ENCODE data around the gene CCDC27. TPM values are rescaled to one million over a fixed set of nuclear protein-coding genes. Genes with fewer than 3 reads are reported as not detected.

CCDC27 gene
- total and polyA plus RNA-seq, 7 donors, result not detected

DNA sequence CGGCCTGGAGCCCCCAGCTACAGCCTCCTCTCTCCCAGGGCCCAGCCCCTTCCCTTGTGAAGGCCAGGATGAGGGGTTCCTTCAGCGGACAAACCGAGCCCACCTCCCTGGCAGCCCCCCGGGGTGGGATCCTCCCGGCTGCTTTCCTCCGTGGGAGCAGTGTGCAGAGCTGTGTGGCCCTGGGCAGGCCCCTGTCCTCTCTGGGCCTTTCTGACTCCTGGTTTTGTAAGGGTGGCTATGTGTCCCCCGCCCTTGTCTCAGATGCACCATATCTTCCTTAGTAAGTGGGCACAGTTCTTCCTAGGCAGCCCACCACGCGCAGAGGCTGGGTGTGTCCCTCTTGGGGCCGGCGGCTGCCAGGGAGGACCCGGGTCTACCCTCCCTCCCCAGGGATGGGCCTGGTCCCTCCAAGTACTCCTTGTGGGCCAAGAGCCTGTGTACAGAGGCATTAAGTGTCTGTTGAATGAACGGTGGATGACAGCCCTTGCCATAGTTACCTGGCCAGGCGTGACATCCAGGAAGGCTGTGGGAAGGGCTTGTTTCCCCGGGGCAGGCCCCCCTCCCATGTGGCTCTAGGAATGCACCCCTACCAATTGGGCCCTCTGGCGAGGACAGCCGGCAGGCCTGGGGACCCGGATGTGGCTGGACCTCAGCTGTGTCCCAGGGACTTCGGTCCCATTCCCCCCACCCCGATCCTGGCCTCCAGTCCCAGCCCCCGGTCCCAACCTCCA is 24.1 kb downstream of the CCDC27 start:
- Histone ChIP-seq H3K4me3 (no peak overlapping the region), H3K9me3 (no peaks in the 10 kb centered on the region), H3K27ac (no peak overlapping the region), H3K4me1 (peaks cover 0 to 33% (median 27%) of the 10 kb centered on the region in 4 donors), H3K36me3 (peaks cover 9 to 33% (median 24%) of the 10 kb centered on the region in 4 donors), H3K27me3 (no peaks in the 10 kb centered on the region)
- intact Hi-C loops (cut with DNase I), result no loop called here
- TF ChIP-seq EP300 (IDR thresholded peaks at IDR 0.05) (no peak), POLR2AphosphoS5 (IDR thresholded peaks at IDR 0.05) (no peak), POLR2A (IDR thresholded peaks at IDR 0.05) (no peak)
- TF ChIP-seq, protein P1, sequence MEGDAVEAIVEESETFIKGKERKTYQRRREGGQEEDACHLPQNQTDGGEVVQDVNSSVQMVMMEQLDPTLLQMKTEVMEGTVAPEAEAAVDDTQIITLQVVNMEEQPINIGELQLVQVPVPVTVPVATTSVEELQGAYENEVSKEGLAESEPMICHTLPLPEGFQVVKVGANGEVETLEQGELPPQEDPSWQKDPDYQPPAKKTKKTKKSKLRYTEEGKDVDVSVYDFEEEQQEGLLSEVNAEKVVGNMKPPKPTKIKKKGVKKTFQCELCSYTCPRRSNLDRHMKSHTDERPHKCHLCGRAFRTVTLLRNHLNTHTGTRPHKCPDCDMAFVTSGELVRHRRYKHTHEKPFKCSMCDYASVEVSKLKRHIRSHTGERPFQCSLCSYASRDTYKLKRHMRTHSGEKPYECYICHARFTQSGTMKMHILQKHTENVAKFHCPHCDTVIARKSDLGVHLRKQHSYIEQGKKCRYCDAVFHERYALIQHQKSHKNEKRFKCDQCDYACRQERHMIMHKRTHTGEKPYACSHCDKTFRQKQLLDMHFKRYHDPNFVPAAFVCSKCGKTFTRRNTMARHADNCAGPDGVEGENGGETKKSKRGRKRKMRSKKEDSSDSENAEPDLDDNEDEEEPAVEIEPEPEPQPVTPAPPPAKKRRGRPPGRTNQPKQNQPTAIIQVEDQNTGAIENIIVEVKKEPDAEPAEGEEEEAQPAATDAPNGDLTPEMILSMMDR (IDR thresholded peaks at IDR 0.05), result no peak
- no peak for DNase-seq
- 60 to 78% methylated on average over 21 of the region's 21 CpGs for WGBS, 2 donors

DNA sequence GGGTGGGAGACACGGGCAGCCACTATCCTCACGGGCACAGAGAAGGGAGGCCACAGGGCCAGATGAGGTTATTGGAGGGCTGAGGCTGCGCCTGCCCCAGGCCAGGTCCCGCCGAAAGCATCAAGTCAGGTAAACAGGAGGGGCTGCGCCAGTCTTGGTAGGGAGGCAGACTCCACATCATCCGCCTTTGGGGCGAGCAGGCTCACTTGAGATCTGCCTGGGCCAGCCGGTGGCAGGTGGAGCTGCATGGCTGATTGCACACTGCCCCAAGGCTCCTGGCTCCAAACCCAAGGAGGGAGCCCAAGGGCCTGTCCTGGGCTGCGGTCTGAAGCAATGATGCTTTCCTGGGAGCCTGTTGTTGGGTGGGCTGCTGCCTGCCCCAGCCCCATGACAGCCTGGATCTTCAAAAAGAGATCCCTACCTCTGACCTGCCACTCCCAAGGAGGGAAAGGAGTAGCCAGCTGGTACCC is 24.9 kb downstream of the CCDC27 start:
- H3K4me1 ChIP-seq, result peaks cover 0 to 26% (median 20%) of the 10 kb centered on the region in 4 donors
- H3K36me3 ChIP-seq, result peaks cover 14 to 40% (median 31%) of the 10 kb centered on the region in 4 donors
- no peak overlapping the region for H3K4me3 ChIP-seq
- intact Hi-C loops (cut with DNase I), result no loop called here
- TF ChIP-seq EP300 (IDR thresholded peaks at IDR 0.05), result no peak
- TF ChIP-seq, protein P1 (IDR thresholded peaks at IDR 0.05), result no peak
- TF ChIP-seq POLR2AphosphoS5 (IDR thresholded peaks at IDR 0.05), result no peak
- H3K27ac ChIP-seq, result no peak overlapping the region
- WGBS, 2 donors, result 83 to 89% methylated on average over 10 of the region's 10 CpGs
- no peaks in the 10 kb centered on the region for H3K27me3 ChIP-seq
- no peaks in the 10 kb centered on the region for H3K9me3 ChIP-seq
- DNase-seq, result no peak

DNA sequence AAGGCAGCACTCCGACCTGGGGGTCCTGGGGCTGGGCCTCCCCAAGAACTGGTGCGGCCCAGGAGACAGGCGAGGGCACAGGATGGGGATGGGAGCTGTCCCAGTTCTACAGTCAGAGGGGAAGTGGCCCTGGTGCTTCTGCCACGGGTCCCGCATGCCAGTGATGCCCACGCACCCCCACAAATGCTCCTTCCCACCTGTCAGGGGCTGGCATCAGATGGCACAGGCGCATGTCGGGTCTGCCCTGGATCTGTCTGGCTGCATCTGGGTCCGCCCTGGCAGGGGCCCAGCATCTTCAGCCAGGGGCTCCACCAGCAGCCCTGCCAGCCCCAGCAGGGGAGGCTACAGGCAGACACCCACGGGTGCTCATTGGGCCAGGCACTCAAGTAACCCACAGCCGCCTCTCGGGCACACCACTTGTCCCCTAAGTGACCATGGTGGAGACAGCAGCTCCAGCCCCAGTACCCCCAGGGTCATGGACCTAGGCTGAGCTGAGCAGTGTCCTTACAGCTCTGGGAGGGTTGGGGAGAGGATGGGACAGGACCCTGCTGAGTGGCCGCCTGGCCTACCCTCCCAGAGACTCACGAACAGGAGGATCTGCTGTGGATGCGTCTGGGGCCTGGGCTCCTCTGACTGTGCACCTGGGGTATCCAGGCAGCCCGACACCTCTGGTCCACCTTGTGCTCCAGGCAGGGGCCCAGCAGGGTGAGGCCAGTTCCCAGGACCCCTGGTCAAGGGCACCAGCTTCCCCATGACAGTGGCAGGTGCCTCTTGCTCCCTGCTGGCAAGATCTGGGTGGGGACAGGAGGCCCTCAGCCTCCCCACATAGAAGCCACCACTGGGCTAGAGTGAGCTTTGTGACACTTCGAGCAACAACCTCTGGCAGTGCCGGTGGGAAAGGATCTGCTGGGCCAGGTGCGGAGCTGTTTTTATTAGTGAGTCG is 25.7 kb downstream of the CCDC27 start:
- no peak for TF ChIP-seq POLR2A (IDR thresholded peaks at IDR 0.05)
- TF ChIP-seq POLR2AphosphoS5 (IDR thresholded peaks at IDR 0.05), result no peak
- no peak for TF ChIP-seq EP300 (IDR thresholded peaks at IDR 0.05)
- TF ChIP-seq, protein P1 (IDR thresholded peaks at IDR 0.05), result no peak
- no peak overlapping the region for H3K27ac ChIP-seq
- H3K36me3 ChIP-seq, result peaks cover 14 to 48% (median 39%) of the 10 kb centered on the region in 4 donors
- no peaks in the 10 kb centered on the region for H3K9me3 ChIP-seq
- no peaks in the 10 kb centered on the region for H3K27me3 ChIP-seq
- peaks cover 0 to 20% (median 16%) of the 10 kb centered on the region in 4 donors for H3K4me1 ChIP-seq
- no peak for DNase-seq
- WGBS, 2 donors, result 89% methylated on average over 20 of the region's 20 CpGs
- intact Hi-C loops (cut with DNase I), result no loop called here
- H3K4me3 ChIP-seq, result no peak overlapping the region

DNA sequence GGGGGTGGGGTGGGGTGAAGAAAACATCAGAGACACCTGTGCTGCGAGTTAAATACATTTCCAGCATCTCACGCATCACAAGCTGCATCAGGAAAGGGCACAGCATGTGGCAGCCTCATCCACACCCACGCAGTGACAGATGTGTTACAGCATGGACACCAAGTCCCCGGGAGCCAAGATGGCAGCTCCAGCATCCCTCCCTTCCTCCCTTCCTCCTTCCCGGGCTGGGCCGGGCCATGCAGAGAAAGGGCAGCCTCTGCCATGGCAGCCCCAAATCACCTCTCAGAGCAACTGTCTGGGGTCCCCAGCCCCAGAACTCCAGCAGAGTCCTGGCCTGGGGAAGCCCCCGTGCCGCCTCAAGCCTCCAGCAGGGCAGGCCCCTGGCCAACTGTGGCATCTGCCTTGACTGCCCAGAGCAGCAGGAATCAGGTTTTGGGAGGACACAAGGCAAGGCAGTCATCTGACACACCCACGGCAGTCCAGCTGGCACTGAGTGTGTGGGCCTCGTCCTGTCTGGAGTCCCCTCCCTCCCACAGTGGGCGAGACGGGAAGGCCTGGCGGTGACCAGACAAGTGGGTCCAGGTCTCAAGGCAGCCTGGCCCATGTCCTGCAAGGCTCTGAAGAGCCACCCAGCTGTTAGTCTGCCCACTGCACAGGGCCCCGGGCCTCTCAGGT is 26.5 kb downstream of the CCDC27 start:
- Histone ChIP-seq H3K9me3 (no peaks in the 10 kb centered on the region), H3K4me3 (no peak overlapping the region), H3K4me1 (peaks cover 0 to 15% (median 10%) of the 10 kb centered on the region in 4 donors), H3K27me3 (no peaks in the 10 kb centered on the region), H3K36me3 (peaks cover 14 to 56% (median 44%) of the 10 kb centered on the region in 4 donors), H3K27ac (no peak overlapping the region)
- WGBS, 2 donors, result 83 to 85% methylated on average over 14 of the region's 14 CpGs
- intact Hi-C loops (cut with DNase I), result no loop called here
- no peak for DNase-seq
- no peak for TF ChIP-seq POLR2A (IDR thresholded peaks at IDR 0.05)
- TF ChIP-seq EP300 (IDR thresholded peaks at IDR 0.05), result no peak
- TF ChIP-seq, protein P1 (IDR thresholded peaks at IDR 0.05), result no peak
- TF ChIP-seq POLR2AphosphoS5 (IDR thresholded peaks at IDR 0.05), result no peak

All from sigmoid colon (tissue), 7 donors.